Measurements from ENCODE around the gene SP140. TPM values are rescaled to one million over a fixed set of nuclear protein-coding genes. Genes with fewer than 3 reads are reported as not detected.
"Not testable (repeated sequence)": the region's sequence is repeated elsewhere in the genome, so short reads cannot be mapped to it uniquely, and the experiment has no call there.

SP140 gene
- total RNA-seq, 2 donors from 2014 or later, result 1.7 to 2.2 TPM

DNA sequence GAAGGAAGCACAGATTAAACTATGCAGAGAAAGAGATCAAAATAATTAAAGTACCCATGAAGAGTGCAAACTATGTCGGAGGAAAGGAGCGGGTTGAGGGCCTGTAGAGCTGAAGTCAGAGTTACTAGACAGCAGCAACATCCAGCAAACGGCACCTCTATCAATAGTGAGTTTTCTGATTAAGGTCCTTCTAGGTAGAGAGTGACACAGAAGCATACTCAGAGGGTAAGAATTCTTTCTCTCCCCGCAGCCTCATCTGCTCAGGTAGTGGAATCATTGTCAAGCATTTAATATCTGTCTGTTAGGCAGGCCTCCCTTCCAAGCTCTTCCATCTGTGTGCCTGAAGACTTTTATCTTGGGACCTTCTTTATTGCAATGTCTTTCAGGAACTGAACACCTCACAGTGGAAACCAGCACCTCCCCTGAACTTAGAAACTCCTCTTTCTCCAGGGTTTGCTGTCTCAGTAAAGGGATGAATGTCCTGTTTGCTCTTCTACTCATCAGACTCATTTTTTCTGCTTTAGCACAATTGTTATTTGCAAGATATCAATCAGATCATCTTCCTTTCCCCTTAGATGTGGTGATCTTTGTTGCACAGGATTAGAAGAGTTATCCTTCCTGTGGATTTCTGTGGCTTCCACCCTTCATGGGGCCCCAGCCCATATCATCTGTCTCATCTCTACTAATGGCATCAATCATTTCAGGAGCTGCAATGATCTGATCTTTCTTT, 28.8 kb downstream of the SP140 start:
- no peak overlapping the region for H3K27ac ChIP-seq
- DNase-seq, result no peak
- H3K9me3 ChIP-seq, result no peaks in the 10 kb centered on the region
- H3K4me3 ChIP-seq, result no peak overlapping the region
- intact Hi-C loops (cut with DNase I), result no loop called here
- no peak overlapping the region for H3K9ac ChIP-seq (ENCODE audit: low read depth in 2 of 2, low read length in 2 of 2)
- H3K4me1 ChIP-seq, result no peaks in the 10 kb centered on the region
- no peaks in the 10 kb centered on the region for H3K36me3 ChIP-seq
- TF ChIP-seq, protein P1, sequence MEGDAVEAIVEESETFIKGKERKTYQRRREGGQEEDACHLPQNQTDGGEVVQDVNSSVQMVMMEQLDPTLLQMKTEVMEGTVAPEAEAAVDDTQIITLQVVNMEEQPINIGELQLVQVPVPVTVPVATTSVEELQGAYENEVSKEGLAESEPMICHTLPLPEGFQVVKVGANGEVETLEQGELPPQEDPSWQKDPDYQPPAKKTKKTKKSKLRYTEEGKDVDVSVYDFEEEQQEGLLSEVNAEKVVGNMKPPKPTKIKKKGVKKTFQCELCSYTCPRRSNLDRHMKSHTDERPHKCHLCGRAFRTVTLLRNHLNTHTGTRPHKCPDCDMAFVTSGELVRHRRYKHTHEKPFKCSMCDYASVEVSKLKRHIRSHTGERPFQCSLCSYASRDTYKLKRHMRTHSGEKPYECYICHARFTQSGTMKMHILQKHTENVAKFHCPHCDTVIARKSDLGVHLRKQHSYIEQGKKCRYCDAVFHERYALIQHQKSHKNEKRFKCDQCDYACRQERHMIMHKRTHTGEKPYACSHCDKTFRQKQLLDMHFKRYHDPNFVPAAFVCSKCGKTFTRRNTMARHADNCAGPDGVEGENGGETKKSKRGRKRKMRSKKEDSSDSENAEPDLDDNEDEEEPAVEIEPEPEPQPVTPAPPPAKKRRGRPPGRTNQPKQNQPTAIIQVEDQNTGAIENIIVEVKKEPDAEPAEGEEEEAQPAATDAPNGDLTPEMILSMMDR (IDR thresholded peaks at IDR 0.05), result no peak
- H3K27me3 ChIP-seq, result no peaks in the 10 kb centered on the region

DNA sequence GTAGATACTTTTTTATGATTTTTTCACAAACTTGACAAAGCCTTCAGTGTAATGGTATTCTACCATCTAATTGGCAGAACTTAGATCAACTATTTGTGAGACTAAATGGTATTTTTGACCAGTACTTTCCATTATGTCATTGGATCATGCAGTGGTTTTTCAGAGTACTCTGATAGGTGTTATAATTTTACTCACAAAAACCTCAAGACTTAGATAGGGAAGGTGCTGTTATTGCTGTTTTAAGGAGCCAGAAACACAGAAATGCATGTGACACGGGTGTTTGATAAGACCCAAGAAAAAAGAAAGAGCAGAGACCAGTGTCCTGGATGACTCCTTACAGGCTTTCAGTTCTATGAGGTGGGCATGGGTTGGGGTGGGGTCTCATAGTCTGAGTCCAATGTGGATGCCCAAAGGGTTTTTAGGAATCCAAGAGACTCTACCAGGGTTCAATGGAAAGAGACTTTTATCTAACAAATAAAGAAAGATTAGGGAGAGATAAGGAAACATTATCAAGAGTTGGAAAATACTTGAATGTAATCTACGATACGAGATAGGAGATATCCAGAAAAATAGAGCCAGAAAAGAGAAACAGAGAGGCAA, 31.3 kb downstream of the SP140 start:
- no peaks in the 10 kb centered on the region for H3K9me3 ChIP-seq
- H3K9ac ChIP-seq (ENCODE audit: low read depth in 2 of 2, low read length in 2 of 2), result no peak overlapping the region
- no peaks in the 10 kb centered on the region for H3K36me3 ChIP-seq
- TF ChIP-seq, protein P1 (IDR thresholded peaks at IDR 0.05), result no peak
- no peaks in the 10 kb centered on the region for H3K4me1 ChIP-seq
- H3K27me3 ChIP-seq, result no peaks in the 10 kb centered on the region
- DNase-seq, result no peak
- intact Hi-C loops (cut with DNase I), result no loop called here
- H3K27ac ChIP-seq, result no peak overlapping the region
- H3K4me3 ChIP-seq, result no peak overlapping the region

DNA sequence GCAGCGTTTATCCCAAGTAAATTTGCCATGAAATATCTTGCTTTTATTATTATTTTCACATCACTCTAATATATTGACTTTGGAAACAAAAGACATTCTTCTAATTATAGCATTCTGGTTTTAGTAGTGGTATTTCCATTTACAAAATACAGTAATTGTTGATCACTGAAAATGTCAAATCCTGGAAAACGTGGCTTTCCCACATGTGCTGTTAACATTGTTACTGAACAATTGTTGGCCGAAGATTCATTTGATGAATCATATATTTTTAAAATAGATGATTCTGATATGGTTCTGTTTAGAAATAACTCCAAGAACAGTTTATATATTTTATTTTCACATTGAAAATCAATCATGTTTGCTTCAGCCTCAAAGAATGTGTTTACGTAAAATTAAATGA, 32.9 kb downstream of the SP140 start:
- intact Hi-C loops (cut with DNase I), result no loop called here
- Histone ChIP-seq H3K36me3 (no peaks in the 10 kb centered on the region), H3K9ac (ENCODE audit: low read depth in 2 of 2, low read length in 2 of 2) (no peak overlapping the region), H3K4me1 (no peaks in the 10 kb centered on the region), H3K9me3 (no peaks in the 10 kb centered on the region), H3K27me3 (no peaks in the 10 kb centered on the region), H3K27ac (no peak overlapping the region), H3K4me3 (no peak overlapping the region)
- DNase-seq, result no peak
- TF ChIP-seq, protein P1 (IDR thresholded peaks at IDR 0.05), result no peak

DNA sequence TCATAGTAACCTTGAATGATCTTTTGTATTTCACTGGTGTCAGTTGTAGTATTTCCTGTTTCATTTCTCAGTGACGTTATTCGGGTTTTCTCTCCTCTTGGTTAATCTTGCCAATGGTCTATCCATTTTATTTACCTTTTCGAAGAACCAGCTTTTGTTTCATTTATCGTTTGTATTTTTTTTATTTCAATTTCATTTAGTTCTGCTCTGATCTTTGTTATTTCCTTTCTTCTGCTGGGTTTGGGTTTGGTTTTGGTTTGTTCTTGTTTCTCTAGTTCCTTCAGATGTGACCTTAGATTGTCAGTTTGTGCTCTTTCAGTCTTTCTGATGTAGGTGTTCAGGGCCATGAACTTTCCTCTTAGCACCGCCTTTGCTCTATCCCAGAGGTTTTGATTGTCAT, 36.7 kb downstream of the SP140 start:
- no peaks in the 10 kb centered on the region for H3K36me3 ChIP-seq
- H3K27ac ChIP-seq, result no peak overlapping the region
- no peak overlapping the region for H3K9ac ChIP-seq (ENCODE audit: low read depth in 2 of 2, low read length in 2 of 2)
- no peaks in the 10 kb centered on the region for H3K4me1 ChIP-seq
- no peak for DNase-seq
- no peaks in the 10 kb centered on the region for H3K27me3 ChIP-seq
- TF ChIP-seq, protein P1 (IDR thresholded peaks at IDR 0.05), result no peak
- H3K4me3 ChIP-seq, result no peak overlapping the region
- intact Hi-C loops (cut with DNase I), result no loop called here
- H3K9me3 ChIP-seq, result no peaks in the 10 kb centered on the region

DNA sequence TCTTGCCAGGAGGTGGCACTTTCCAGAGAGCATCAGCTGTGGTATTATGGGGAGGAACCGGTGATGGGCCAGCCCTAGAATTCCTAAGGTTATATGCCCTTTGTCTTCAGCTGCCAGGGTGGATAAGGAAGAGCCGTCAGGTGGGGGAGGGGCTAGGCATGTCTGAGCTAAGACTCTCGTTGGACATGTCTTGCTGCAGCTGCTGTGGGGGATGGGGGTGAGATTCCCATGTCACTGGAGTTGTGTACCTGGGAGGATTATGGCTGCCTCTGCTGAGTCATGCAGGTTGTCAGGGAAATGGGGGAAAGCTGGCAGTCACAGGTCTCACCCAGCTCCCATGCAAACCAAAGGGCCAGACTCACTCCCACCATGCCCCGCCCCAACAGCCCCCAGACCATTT, 39.4 kb downstream of the SP140 start:
- H3K27me3 ChIP-seq; H3K9ac ChIP-seq (ENCODE audit: low read depth in 2 of 2, low read length in 2 of 2); intact Hi-C loops (cut with DNase I); H3K36me3 ChIP-seq; H3K4me1 ChIP-seq; H3K4me3 ChIP-seq; H3K9me3 ChIP-seq; DNase-seq; H3K27ac ChIP-seq: not testable (repeated sequence)

DNA sequence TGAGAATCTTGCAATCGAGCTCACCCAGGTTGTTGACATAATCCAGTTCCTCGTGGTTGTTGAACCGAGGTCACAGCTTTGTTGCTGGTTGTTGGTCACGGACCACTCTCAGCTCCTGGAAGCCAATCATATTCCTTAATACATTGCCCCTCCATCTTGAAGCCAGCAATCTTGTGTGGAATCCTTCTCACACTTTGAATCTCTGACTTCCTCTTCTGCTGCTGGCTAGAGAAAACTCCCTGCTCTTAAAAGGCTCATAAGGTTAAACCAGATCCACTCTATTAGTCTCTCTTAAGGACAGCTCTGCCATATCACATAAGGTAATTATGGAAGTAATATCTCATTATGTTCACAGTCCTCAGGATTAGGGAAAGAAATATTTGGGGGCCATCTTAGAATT, 41.1 kb downstream of the SP140 start:
- no peak overlapping the region for H3K9ac ChIP-seq (ENCODE audit: low read depth in 2 of 2, low read length in 2 of 2)
- H3K9me3 ChIP-seq, result no peaks in the 10 kb centered on the region
- no peak for DNase-seq
- H3K4me3 ChIP-seq, result no peak overlapping the region
- no peaks in the 10 kb centered on the region for H3K27me3 ChIP-seq
- H3K4me1 ChIP-seq, result no peaks in the 10 kb centered on the region
- TF ChIP-seq, protein P1 (IDR thresholded peaks at IDR 0.05), result no peak
- intact Hi-C loops (cut with DNase I), result no loop called here
- no peak overlapping the region for H3K27ac ChIP-seq
- H3K36me3 ChIP-seq, result no peaks in the 10 kb centered on the region

Data from colonic mucosa (tissue), 4 donors.